Cardiac fibroblast (primary cell): Measurements from ENCODE around the gene C6orf89.

Source experiments
- DNase-seq, 2 donors: peaks; one replicate each; pipeline versions ENCODE4 v3.0.0 to v3.0.0-alpha.2; 2010; ENCODE audit warnings: low read depth in 2 of 2
- H3K4me3 ChIP-seq, 2 donors: replicated peaks in 1 of 2; 1 replicate in 1 of 2; 2 replicates in 1 of 2; pipeline ENCODE4 v1.5.1; 2011; ENCODE audit warnings: low read depth in 2 of 2, low read length in 2 of 2, mild to moderate bottlenecking in 2 of 2, moderate library complexity in 1 of 2
- TF ChIP-seq, protein P1 (sequence below): IDR thresholded peaks from one replicate; pipeline ENCODE4 v1.5.1; 2011; ENCODE audit warnings: low read depth, mild to moderate bottlenecking, low read length, inconsistent platforms

The C6orf89 gene

DNA sequence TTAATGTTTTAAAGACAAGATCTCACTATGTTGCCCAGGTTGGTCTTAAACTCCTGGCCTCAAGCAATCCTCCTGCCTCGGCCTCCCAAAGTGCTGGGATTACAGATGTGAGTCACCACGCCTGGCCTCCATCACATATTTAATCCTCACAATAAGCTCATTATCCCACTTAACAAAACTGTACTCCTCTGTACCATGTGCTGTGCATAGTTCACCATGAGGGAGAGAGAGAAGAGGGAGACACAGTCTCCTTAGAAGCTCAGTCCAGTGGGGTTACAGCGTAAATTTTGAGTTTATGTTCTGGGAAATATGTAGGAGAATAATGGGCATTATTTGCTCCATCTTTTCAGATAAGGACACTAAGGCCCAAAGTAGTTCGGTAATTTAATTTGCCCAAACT, 38.6 kb upstream of the C6orf89 start:
- DNase-seq, result no peak
- H3K4me3 ChIP-seq, result no peak overlapping the region
- TF ChIP-seq, protein P1, sequence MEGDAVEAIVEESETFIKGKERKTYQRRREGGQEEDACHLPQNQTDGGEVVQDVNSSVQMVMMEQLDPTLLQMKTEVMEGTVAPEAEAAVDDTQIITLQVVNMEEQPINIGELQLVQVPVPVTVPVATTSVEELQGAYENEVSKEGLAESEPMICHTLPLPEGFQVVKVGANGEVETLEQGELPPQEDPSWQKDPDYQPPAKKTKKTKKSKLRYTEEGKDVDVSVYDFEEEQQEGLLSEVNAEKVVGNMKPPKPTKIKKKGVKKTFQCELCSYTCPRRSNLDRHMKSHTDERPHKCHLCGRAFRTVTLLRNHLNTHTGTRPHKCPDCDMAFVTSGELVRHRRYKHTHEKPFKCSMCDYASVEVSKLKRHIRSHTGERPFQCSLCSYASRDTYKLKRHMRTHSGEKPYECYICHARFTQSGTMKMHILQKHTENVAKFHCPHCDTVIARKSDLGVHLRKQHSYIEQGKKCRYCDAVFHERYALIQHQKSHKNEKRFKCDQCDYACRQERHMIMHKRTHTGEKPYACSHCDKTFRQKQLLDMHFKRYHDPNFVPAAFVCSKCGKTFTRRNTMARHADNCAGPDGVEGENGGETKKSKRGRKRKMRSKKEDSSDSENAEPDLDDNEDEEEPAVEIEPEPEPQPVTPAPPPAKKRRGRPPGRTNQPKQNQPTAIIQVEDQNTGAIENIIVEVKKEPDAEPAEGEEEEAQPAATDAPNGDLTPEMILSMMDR, result no peak

DNA sequence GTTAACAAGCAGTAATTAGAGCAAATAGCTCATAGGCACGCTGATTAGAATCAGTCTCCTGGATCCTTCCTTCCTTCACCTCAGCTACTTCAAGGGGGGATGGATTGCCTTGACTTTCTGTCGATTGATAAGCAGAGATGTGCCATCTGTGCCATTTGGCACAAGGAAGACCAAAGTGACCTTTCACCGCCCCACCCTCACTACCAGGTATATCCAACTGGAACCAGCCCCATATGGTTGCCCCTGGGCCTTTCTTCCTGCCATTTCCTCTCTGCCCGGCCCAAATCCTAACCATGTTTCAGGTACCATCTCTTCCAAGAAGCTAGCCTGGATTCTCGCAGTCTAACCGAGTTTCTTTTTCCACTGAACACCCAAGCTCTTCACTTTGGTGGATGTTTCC, 37.8 kb upstream of the C6orf89 start:
- H3K4me3 ChIP-seq, result no peak overlapping the region
- DNase-seq, result no peak
- TF ChIP-seq, protein P1, result no peak

DNA sequence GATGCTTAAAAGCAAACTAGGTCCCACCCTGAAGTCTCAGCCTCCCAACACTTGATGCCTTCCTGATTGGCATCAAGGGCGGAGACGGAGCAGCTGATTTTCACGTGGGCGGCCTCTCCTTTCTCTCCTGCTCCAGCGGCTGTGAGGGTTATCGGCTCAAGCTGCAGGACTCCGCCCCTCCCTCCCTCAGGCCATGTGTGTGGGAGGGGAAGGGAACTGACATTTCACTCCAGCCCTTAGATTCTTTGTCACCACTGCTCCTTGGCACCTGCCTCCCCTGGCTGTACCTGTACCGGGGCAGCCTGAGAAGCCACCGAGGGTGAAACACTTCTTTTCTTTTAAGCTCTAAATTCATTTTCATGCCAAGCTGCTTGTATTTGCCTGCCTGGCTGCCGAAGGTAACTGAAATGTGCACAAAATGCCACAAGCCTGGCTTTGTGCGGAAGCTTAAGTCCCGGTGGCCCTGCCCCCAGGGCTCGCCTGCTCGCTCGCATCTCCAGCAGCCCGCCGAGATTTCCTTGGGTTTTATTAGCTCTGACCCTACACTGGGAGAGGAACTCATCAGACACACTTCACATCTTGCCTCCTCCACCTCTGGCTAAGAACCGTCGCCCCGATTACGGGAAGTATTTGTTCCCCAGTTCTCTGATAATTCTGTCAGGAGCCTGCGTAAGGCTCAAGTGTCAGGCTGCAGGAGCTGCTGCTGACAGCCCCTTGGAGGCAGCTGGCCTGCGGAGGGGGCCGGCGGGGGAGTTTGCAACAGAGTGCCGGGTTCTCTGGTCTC, 36.9 kb upstream of the C6orf89 start:
- peak in 1 of 2 donors; percentile 60 for DNase-seq
- H3K4me3 ChIP-seq, result no peak overlapping the region
- TF ChIP-seq, protein P1, result no peak

DNA sequence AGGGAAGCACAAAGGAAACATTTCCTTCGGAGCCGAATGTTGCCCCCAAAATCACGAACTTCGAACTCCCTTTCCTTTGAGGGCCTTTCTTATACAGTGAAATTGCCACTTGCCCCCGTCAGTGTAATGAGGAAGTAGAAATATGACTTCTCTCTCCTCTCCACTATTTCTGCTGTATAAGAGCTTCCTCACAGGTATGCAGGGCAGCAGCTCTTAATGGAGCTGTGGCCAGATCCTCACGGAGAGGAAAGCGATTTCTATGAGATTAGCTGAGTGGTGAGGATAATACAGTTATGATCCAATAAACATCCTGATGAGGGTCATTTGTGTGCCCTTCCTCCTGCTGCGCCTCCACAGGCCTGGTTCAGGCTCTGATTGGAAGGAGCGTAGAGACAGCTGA, 35.7 kb upstream of the C6orf89 start:
- H3K4me3 ChIP-seq, result no peak overlapping the region
- TF ChIP-seq, protein P1, result no peak
- no peak for DNase-seq

DNA sequence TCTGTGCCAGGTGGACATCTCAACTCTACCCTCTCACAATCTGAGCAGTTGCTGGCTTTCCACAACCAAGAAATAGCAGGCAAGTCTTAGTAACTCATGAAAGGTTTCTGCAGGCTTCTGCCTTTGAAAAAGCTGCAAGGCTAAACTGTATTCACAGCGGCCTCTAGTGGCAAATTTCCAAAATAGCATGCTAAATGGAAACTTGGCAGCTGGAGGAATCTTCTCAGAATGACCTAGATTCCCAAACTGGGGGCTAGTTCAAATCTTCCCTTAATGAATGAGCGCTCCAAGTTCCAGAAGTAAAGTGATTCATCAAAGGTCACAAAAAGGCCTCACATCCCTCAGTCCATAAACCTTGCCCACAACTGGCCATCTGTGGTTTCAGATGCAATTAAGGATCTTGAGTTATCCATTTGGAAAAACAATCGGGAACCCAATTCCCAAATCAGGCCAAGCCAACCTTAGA, 34.6 kb upstream of the C6orf89 start:
- peak; percentile 91 to 92 for DNase-seq
- H3K4me3 ChIP-seq, result no peak overlapping the region
- TF ChIP-seq, protein P1, result peak; percentile 77

DNA sequence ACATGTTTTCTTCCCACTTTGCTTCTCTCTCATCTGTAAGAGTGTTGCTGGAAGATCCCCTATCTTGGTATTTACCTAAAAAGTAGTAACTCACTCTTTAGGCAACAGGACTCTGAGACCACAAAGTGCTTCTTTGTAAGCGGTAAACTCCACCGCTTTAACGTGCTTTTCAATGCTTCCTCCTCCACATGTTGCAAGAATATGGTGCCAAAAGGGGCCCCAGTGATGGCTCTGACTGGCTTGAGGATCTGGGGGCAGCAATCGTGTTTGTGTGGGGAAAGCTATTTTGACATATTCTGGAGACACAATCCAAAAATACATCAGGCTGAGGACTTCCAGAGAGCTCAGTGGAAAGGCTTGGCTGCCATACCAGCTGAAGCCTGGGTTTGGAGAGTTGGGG, 34.1 kb upstream of the C6orf89 start:
- DNase-seq, result peak; percentile 31 to 65
- TF ChIP-seq, protein P1, result no peak
- H3K4me3 ChIP-seq, result no peak overlapping the region
